ENCODE data around the gene MCC.

Gene MCC

GRCh38 chr5:113127021-113127420 lies 361.2 kb downstream of the MCC start:
- DNase-seq: no peak

- DNase-seq: no peak
Measured at GRCh38 chr5:113125371-113125770, 362.9 kb downstream of the MCC start.

GRCh38 chr5:113124914-113125313 lies 363.3 kb downstream of the MCC start:
- no peak for DNase-seq

- no peak for DNase-seq
Measured at GRCh38 chr5:113124265-113124664, 364.0 kb downstream of the MCC start.

- DNase-seq: no peak
Measured at GRCh38 chr5:113123618-113124017, 364.6 kb downstream of the MCC start.

- no peak for DNase-seq
Measured at GRCh38 chr5:113122053-113122452, 366.2 kb downstream of the MCC start.

GRCh38 chr5:113119246-113119924 lies 368.9 kb downstream of the MCC start:
- DNase-seq: no peak

GRCh38 chr5:113118765-113119164 lies 369.5 kb downstream of the MCC start:
- DNase-seq: no peak

GRCh38 chr5:113118298-113118697 lies 370.0 kb downstream of the MCC start:
- DNase-seq: no peak

- no peak for DNase-seq
Measured at GRCh38 chr5:113117543-113118115, 370.6 kb downstream of the MCC start.

- no peak for DNase-seq
Measured at GRCh38 chr5:113115956-113116355, 372.3 kb downstream of the MCC start.

- DNase-seq: no peak
Measured at GRCh38 chr5:113115061-113115460, 373.2 kb downstream of the MCC start.

GRCh38 chr5:113114559-113114958 lies 373.7 kb downstream of the MCC start:
- no peak for DNase-seq

- DNase-seq: no peak
Measured at GRCh38 chr5:113112435-113112834, 375.8 kb downstream of the MCC start.

- DNase-seq: no peak
Measured at GRCh38 chr5:113110117-113110516, 378.1 kb downstream of the MCC start.

- DNase-seq: no peak
Measured at GRCh38 chr5:113109344-113109743, 378.9 kb downstream of the MCC start.

- DNase-seq: no peak
Measured at GRCh38 chr5:113108485-113108884, 379.8 kb downstream of the MCC start.

- DNase-seq: no peak
Measured at GRCh38 chr5:113106821-113107220, 381.4 kb downstream of the MCC start.

GRCh38 chr5:113105693-113106280 lies 382.5 kb downstream of the MCC start:
- DNase-seq: no peak

- no peak for DNase-seq
Measured at GRCh38 chr5:113103330-113103729, 384.9 kb downstream of the MCC start.

GRCh38 chr5:113102121-113102531 lies 386.1 kb downstream of the MCC start:
- DNase-seq: no peak

- no peak for DNase-seq
Measured at GRCh38 chr5:113100981-113101380, 387.3 kb downstream of the MCC start.

- DNase-seq: no peak
Measured at GRCh38 chr5:113099822-113100221, 388.4 kb downstream of the MCC start.

GRCh38 chr5:113098378-113098777 lies 389.9 kb downstream of the MCC start:
- no peak for DNase-seq

GRCh38 chr5:113095831-113096230 lies 392.4 kb downstream of the MCC start:
- no peak for DNase-seq

Measured in DMS153 (cell line).